ENCODE measurements around the gene ZNF14. TPM values are rescaled to one million over a fixed set of nuclear protein-coding genes. Genes with fewer than 3 reads are reported as not detected.
"Not testable (repeated sequence)": the region's sequence is repeated elsewhere in the genome, so short reads cannot be mapped to it uniquely, and the experiment has no call there.

The ZNF14 gene
- total RNA-seq, 8 experiments from 2014 or later = 3.7 to 13.9 (median 12.4) TPM

DNA sequence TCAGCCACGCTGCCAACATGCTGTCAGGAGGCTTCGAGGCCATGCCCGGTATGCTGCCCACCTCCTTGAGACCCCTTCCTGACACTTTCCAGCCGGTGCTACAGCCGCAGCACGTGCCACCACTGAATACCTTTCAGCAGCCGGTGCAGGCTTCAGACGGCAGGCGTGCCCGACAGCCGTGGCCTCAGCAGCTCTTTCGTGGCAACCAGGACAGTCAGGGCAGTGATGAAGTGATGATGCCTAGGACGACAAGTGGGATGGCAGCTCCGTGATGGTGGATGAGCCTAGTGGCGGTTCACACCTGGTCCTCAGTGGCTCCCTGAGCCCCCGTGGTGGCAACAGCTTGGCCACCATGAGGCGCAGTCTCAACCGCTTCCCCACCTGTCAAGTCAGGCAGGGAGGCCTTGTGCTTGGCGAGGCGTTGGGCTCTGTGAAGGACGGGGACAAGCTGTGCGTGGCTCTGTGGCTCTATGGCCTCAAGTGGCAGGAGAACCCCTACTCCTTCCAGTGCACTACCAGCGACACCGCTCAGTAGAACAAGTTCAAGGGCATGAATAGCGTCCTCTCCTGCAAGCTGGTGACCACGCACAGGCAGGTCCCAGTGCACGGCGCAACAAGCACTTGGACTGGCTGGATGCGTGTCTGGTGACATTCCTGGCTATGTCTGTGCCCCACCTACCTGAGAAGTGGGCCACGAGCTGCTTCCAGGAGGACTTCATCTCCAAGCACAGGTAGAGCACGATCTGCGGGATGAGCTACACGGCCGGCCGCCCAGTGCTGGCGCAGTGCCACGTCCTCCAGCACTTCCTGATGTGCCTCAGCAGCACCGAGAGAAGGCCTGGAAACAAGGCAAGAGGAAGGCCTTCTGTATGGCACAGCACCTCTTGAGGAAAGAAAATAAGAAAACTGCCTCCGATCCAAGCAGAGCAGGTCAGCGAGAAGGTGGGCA, 18.2 kb upstream of the ZNF14 start:
- no peak for ATAC-seq (replicated peaks in 6 of 8)
- no peak overlapping the region for H3K4me3 ChIP-seq
- H3K4me1 ChIP-seq (replicated peaks in 1 of 2) = no peaks in the 10 kb centered on the region
- no peak overlapping the region for H3K27ac ChIP-seq
- in situ Hi-C loops (cut with MboI; ENCODE audit: low pct_unique_long_range_greater_than_20kb in 2 of 9, low sequenced_read_pairs in 9 of 9, unreplicated experiment in 9 of 9) = no loop called here
- 70 to 100% (median 83%) methylated on average over 1 to 10 of the region's 40 CpGs; no CpG with 5 or more reads in 6 of the 10 experiments for WGBS, 10 experiments

DNA sequence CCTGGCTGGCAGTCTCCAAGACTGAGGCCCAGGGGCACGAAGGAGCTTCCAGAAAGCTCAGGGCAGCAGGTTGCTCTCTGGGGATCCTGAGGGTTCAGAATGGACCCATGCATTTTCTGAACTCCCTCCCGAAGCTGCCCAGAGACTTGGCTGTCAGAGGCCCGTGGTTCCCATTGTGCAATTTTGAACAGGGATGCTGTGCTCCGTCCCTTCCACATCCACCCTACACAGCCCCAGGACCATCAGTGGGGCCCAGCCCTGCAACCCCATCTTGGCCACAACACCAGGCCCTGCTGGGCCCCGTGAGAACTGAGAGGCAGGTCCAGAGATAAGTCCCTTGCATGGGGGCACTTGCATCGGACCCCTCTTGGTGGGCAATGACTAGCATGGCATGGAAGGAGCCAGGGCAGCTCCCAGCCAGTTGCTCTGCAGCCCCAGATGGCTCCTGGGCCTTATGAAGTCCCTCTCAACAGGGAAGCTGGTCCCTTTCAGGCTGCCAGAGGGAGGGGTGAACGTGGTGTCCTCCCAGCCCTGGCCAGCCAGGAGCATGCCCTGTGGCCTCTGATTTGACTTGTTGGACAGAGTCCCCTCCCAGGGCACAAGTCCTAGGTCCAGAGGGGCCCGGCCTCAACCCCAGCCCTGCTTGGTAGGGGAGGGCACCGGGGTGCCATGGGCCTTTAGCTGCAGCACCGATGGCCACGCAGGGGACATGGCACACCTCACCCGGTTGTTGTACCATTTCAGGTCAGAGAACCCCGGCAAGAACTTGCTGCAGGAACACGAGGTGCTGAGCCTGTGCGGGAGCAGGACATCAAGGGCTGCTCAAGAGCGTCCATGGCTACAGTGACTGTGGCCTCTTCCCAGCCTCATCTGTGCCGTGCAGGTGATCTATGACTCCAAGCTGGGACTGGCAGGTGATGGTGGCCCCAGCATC, 17.3 kb upstream of the ZNF14 start:
- 20 to 80% (median 63%) methylated on average over 1 to 2 of the region's 17 CpGs; no CpG with 5 or more reads in 7 of the 10 experiments for WGBS, 10 experiments
- Histone ChIP-seq H3K27ac (no peak overlapping the region), H3K4me1 (replicated peaks in 1 of 2) (no peaks in the 10 kb centered on the region), H3K4me3 (no peak overlapping the region)
- in situ Hi-C loops (cut with MboI; ENCODE audit: low pct_unique_long_range_greater_than_20kb in 2 of 9, low sequenced_read_pairs in 9 of 9, unreplicated experiment in 9 of 9) = no loop called here
- no peak for ATAC-seq (replicated peaks in 6 of 8)

DNA sequence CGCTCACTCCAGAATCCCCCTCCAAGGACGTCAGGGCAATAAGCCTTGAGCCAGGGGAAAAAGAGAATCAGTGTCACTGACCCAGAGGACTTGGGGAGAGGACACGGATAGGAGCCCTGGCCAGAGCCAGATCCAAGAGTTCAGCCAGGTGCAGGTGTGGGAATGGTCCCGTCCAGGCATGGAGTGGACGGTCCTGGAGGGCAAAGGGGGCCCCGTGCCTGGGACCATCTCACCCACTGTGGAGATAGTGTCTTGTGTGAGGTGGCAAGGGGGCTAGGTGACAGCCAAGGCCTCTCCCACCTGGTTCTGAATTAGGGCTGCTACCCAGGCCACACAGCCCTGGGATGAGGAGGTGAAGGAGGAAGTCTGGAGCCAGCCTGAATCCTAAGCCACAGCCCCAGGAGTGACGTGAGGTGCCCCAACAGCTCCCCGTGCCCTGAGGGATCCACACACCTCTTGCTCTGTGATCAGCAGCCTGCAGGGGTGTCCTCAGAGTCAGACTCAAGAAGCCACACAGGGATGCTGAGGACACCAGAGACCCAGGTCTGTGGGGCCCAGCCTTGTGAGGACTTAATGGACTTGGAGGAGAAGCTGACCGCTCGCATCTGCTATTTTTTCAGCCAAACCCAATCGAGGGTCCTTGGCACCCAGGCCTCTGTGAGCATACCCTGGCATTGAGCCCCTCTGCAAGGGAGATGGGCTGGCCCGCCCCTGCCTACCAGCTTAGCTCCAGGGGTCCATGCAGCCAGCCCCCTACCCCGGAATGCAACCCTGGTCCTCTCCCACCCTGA, 16.4 kb upstream of the ZNF14 start:
- Histone ChIP-seq H3K4me1 (replicated peaks in 1 of 2) (no peaks in the 10 kb centered on the region), H3K27ac (no peak overlapping the region), H3K4me3 (no peak overlapping the region)
- 0 to 75% (median 65%) methylated on average over 2 to 5 of the region's 13 CpGs; no CpG with 5 or more reads in 5 of the 10 experiments for WGBS, 10 experiments
- in situ Hi-C loops (cut with MboI; ENCODE audit: low pct_unique_long_range_greater_than_20kb in 2 of 9, low sequenced_read_pairs in 9 of 9, unreplicated experiment in 9 of 9) = no loop called here
- no peak for ATAC-seq (replicated peaks in 6 of 8)

DNA sequence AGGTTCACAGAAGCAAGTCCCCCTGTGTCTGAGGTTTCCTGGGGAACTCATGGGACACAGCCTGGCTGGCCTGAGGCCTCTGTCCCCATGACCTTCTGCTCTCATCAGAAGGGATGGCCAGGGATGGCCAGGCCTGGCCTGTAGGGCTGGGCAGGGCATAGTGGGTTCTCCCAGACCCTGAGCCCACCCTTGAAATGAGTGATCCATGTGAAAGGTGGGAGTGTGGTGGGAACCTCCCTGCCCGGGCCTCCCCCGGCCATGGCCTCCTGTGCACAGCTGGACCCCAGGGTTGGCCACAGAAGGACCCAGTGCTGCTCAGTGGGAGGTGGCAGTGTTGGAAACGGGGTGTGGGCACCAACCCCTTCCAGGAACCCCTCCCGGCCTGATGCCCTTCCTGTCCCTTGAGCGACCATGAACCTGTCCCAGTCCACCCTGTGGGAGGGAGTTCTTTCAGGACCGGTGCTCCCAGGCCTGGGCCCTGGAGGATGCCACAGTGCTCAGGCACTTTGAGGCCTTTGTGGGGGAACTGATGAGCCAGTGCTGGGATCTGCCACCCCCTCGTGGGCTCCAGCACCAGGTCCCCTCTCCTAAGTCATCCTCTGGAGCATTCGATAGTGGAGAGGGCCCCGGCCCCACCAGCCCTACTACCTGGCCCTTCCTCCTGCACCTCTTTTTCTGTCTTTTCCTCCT, 15.5 kb upstream of the ZNF14 start:
- Histone ChIP-seq H3K27ac (no peak overlapping the region), H3K4me3 (no peak overlapping the region), H3K4me1 (replicated peaks in 1 of 2) (no peaks in the 10 kb centered on the region)
- in situ Hi-C loops (cut with MboI; ENCODE audit: low pct_unique_long_range_greater_than_20kb in 2 of 9, low sequenced_read_pairs in 9 of 9, unreplicated experiment in 9 of 9) = no loop called here
- WGBS, 10 experiments = 40 to 100% (median 77%) methylated on average over 1 to 3 of the region's 9 CpGs; no CpG with 5 or more reads in 6 of the 10 experiments
- ATAC-seq (replicated peaks in 6 of 8) = no peak

DNA sequence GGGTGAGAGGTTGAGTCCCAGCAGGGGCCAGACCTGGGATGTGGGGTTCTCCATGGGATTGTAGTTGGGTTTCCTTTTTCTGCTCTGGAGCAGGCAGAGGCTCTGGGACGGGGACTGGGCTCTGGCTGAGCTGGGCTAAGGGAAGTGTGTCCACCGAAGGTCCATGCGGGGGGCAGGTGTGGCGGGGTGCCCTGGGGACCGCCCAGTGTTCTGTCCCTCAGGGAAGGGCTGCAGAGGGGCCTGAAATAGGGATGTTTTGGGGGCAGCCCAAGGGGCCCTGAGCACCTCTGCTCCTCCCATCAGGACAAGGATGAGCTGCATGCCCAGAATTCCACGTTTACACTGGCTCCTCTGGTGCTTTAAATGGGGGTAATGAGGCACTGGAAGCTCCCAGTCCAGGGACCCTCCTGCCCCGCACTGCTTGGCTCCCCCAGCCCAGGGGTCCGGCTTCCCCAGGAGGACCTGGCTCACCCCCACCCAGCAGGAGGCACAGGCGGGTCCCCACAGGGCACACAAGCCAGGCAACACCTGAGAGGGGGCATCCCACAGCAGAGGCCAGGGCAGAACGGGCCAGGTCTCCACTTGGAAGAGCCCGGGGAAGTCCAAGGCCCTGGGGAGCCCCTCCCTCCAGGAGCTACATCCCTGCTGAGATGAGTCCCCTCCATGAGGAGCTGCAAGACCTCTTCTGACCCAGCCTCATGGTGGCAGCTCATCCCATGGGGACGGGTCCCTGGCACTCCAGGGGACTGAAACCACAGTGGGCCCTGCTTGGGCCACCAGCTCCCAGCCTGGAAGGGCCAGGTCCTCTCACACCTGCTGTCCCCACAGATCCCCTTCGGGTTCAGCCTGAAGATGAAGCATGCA, 14.7 kb upstream of the ZNF14 start:
- ATAC-seq (replicated peaks in 6 of 8) = no peak
- no peak overlapping the region for H3K27ac ChIP-seq
- 20 to 89% (median 80%) methylated on average over 1 to 2 of the region's 13 CpGs; no CpG with 5 or more reads in 5 of the 10 experiments for WGBS, 10 experiments
- no peak overlapping the region for H3K4me3 ChIP-seq
- in situ Hi-C loops (cut with MboI; ENCODE audit: low pct_unique_long_range_greater_than_20kb in 2 of 9, low sequenced_read_pairs in 9 of 9, unreplicated experiment in 9 of 9) = no loop called here
- no peaks in the 10 kb centered on the region for H3K4me1 ChIP-seq (replicated peaks in 1 of 2)

DNA sequence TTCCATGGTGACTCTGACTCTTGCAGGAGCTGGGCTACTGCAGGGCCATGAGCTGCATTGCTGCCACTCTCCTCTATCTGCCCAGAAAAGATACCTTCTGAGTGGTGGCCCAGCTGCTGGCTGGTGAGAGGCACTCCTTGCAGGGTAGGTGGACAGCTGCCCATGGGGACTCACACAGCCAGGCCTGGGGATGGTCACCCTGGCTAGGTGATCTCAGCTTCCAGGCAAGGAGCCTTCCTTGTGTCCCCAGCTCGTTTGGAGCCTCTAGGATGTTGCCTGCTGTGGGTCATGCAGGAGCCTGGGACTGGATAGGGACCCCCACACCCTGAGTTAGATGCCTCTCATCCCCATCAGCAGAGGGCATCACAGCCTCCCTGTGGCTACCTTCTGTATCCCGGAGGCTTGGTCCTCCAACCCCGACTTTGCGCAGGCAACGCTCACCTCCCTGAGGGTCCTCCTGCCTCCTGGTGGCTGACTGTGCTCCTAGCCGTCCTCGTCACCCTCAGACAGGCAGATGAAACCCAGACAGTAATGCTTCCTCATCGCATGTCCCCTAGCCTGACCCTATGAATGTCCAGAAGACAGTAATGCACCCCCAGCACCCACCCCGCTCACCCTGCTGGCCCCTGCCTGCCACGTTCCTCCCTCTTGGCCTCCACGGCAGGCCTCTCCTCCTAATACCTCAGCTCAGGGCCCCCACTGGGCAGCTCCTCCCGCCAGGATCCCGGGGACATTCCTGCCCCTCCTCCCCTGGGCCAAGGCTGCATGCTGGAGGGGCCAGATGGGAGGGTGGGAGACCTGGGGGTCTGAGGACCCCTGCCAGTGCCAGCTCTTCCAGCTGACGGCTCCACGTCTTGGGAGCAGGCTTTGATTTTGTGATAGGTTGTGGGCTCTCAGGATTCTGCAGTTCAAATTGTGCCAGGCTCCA, 13.6 kb upstream of the ZNF14 start:
- WGBS, 10 experiments = 20 to 43% (median 20%) methylated on average over 1 to 2 of the region's 15 CpGs; no CpG with 5 or more reads in 7 of the 10 experiments
- H3K4me3 ChIP-seq = no peak overlapping the region
- ATAC-seq (replicated peaks in 6 of 8) = no peak
- in situ Hi-C loops (cut with MboI; ENCODE audit: low pct_unique_long_range_greater_than_20kb in 2 of 9, low sequenced_read_pairs in 9 of 9, unreplicated experiment in 9 of 9) = no loop called here
- H3K27ac ChIP-seq = no peak overlapping the region
- no peaks in the 10 kb centered on the region for H3K4me1 ChIP-seq (replicated peaks in 1 of 2)

DNA sequence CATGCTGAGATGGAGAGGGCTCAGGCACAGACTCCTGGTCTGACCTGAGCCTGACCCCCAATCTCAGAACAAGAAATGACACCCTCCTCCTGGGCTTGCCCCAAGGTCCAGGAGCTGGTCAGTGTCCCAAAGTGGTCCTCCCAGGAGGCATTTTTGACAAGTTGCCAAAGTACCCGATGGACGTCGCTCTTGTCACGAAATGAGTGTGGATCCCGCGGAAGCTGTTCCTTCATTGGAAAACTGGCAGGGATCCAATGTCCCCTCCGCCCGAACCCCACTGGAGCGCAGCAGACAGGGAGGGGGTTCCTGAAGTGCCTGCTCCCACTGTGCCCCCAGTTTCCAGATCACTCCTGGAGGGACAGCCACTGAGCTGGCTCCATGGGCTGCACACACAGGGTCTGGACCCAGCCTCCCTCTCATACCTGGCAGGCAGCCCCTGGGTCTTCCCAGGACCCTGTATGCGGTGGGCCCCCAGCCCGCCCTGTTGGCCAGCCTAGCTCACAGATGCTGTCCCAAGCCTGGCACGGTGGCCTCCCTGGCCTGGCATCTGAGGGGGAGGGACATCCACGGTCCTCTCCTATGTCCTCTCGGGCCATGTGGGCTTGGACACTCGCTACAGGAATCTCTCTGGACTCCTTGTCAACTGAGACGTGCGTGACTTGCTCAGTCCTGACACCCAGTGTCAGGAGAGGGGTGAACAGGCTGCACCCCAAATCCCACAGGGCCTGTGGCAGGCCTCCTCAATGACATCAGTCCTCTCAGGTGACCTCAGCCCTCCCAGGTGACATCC, 12.8 kb upstream of the ZNF14 start:
- ATAC-seq (replicated peaks in 6 of 8) = no peak
- H3K27ac ChIP-seq = no peak overlapping the region
- 48 to 100% (median 84%) methylated on average over 1 to 7 of the region's 17 CpGs; no CpG with 5 or more reads in 6 of the 10 experiments for WGBS, 10 experiments
- H3K4me3 ChIP-seq = no peak overlapping the region
- in situ Hi-C loops (cut with MboI; ENCODE audit: low pct_unique_long_range_greater_than_20kb in 2 of 9, low sequenced_read_pairs in 9 of 9, unreplicated experiment in 9 of 9) = no loop called here
- H3K4me1 ChIP-seq (replicated peaks in 1 of 2) = no peaks in the 10 kb centered on the region

DNA sequence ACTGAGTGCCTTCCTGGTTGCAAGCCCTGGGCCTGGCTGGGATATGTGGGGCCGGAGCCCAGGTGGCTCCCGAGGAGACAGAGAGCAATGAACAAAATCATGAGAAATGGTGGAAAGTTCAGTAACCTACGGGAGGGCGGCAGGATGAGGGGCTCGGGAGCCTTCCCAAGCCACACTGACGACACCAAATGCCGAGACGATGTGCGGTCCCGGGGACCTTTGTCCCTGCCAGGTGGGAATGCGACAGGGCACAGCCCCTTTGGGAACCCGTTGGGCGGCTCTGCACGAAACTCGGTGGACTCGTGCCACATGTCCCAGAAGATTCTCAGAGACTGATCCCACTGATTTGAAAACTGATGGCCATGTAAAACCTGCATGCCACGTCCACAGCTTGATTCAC, 11.7 kb upstream of the ZNF14 start:
- Histone ChIP-seq H3K27ac (no peak overlapping the region), H3K4me1 (replicated peaks in 1 of 2) (no peaks in the 10 kb centered on the region), H3K4me3 (no peak overlapping the region)
- in situ Hi-C loops (cut with MboI; ENCODE audit: low pct_unique_long_range_greater_than_20kb in 2 of 9, low sequenced_read_pairs in 9 of 9, unreplicated experiment in 9 of 9) = no loop called here
- 20 to 75% (median 56%) methylated on average over 1 to 13 of the region's 17 CpGs; no CpG with 5 or more reads in 4 of the 10 experiments for WGBS, 10 experiments
- no peak for ATAC-seq (replicated peaks in 6 of 8)

DNA sequence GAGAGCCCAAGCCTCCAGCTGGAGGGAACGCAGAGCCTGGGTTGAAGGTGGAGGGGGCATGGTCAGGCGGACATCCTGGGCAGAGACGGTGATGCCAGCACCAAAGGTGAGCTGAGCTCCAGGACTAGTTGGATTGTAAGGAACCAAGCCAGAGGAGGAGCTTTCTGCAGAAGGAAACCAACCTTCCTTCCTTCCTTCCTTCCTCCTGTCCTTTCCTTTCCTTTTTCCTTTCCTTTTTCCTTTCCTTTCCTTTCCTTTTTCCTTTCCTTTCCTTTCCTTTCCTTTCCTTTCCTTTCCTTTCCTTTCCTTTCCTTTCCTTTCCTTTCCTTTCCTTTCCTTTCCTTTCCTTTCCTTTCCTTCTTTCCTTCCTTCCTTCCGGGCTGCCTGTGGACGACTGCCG, 11.0 kb upstream of the ZNF14 start:
- H3K4me1 ChIP-seq (replicated peaks in 1 of 2); ATAC-seq (replicated peaks in 6 of 8); H3K27ac ChIP-seq; in situ Hi-C loops (cut with MboI; ENCODE audit: low pct_unique_long_range_greater_than_20kb in 2 of 9, low sequenced_read_pairs in 9 of 9, unreplicated experiment in 9 of 9); H3K4me3 ChIP-seq: not testable (repeated sequence)
- no CpG with 5 or more reads among the region's 6 CpGs for WGBS, 10 experiments

DNA sequence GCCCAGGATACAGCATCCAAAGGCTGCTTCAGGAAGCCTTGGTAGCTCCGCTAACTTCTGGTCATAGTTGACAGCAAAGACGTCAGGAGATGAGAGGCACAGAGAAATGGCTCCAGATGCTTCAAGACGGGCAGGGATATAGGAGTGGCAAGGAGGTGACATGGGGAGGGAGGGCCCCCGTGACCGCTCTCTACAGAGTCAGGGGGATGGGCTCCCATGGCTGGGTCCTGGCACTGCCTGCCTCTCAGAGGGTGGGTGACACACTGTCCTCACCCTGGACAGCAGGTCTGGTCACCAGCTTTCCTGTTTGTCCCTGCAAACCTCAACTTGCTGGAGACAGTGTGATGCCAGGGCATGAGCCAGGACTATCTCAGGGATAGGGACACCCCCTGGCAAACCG, 10.3 kb upstream of the ZNF14 start:
- no peak for ATAC-seq (replicated peaks in 6 of 8)
- Histone ChIP-seq H3K4me1 (replicated peaks in 1 of 2) (no peaks in the 10 kb centered on the region), H3K27ac (no peak overlapping the region), H3K4me3 (no peak overlapping the region)
- in situ Hi-C loops (cut with MboI; ENCODE audit: low pct_unique_long_range_greater_than_20kb in 2 of 9, low sequenced_read_pairs in 9 of 9, unreplicated experiment in 9 of 9) = no loop called here
- 0 to 77% methylated on average over 1 to 3 of the region's 6 CpGs; no CpG with 5 or more reads in 8 of the 10 experiments for WGBS, 10 experiments

Data from motor neuron (in vitro differentiated cells).